Liver (tissue), 3 donors: ENCODE measurements around the gene IL17REL.

ENCODE experiments used
- CTCF ChIP-seq: fragments of 150-350 bp; IDR thresholded peaks from 2 replicates; pipeline ENCODE4 v1.5.1; 2017; ENCODE audit warnings: improper control_type of control experiment, low read depth, low read length; ENCODE audit not compliant: missing input control
- EGR1 ChIP-seq, 2 donors: IDR thresholded peaks; 2 replicates each; pipeline ENCODE4 v1.6.1; 2016 to 2018; ENCODE audit warnings: antibody characterized with exemption in 2 of 2, low read depth in 2 of 2
- HNF4A ChIP-seq, 2 donors: conservative IDR thresholded peaks; 2 replicates each; pipeline ENCODE4 v1.6.1; 2016; ENCODE audit warnings: antibody characterized with exemption in 2 of 2, mild to moderate bottlenecking in 2 of 2
- SP1 ChIP-seq: IDR thresholded peaks from 2 replicates; pipeline ENCODE4 v1.6.1; 2018; ENCODE audit warnings: antibody characterized with exemption, mild to moderate bottlenecking
- YY1 ChIP-seq: IDR thresholded peaks from 2 replicates; pipeline ENCODE4 v1.6.1; 2016; ENCODE audit warnings: antibody characterized with exemption, mild to moderate bottlenecking
- ZBTB33 ChIP-seq: IDR thresholded peaks from 2 replicates; pipeline ENCODE4 v1.6.1; 2016; ENCODE audit warnings: antibody characterized with exemption
- donor health status: healthy.
- donor health status: healthy.

GRCh38 chr22:50047346-50047745, 34.8 kb upstream of the IL17REL start:
- no peak for TF ChIP-seq CTCF
- TF ChIP-seq EGR1 (IDR thresholded peaks at IDR 0.05; ENCODE audit: low read depth in 2 of 2), result no peak
- no peak for TF ChIP-seq HNF4A (conservative IDR thresholded peaks at IDR 0.05)
- TF ChIP-seq SP1, result no peak
- no peak for TF ChIP-seq ZBTB33
- no peak for TF ChIP-seq YY1
